HG03095 (cell line): ENCODE results near the gene TUBB4B.
A peak's percentile ranks its signal among the peaks of the same experiment; 100 is the strongest.

ENCODE experiments used
- ATAC-seq: cut with Tn5 transposase; IDR thresholded peaks from one replicate; pipeline ENCODE4 v1.9.1; 2021; ENCODE audit warnings: moderate library complexity; ENCODE audit not compliant: unreplicated experiment

Gene TUBB4B

DNA sequence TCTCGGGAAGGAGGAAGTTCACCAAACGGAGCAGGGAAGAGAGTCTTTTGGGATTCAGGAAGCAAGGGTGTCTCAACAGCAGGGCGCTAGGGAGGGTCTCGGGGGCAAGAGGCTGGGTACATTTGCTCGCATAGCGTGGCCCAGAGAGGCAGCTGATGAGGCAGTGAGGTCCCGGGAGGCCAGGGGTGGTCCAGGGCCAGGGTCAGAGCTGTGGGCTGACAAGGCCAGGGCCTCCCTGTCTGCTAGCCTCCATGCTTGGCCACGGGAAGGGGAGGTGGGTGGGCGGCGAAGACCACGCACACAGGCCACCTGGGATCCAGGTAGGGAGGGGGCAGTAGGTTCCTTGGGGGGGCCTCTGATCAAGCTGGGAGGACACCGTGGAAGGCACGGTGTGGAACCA lies 29.6 kb upstream of the TUBB4B start:
- no peak for ATAC-seq

- ATAC-seq, result no peak
These were observed 28.6 kb upstream of the TUBB4B start for GRCh38 chr9:137212520-137212919.

- ATAC-seq, result no peak
These were observed 27.7 kb upstream of the TUBB4B start for GRCh38 chr9:137213160-137214060.

DNA sequence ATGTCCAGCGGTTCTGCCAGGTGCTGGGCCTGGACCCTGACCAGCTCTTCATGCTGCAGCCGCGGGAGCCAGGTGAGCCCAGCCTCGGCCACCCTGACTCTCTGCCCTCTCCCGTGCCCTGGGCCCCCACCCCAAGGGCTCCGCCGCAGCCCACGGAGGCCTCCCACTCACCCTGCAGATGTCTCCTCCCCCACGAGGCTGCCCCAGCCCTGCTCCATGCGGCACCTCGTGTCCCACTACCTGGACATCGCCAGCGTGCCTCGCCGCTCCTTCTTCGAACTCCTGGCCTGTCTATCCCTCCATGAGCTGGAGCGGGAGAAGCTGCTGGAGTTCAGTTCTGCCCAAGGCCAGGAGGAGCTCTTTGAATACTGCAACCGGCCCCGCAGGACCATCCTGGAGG lies 26.5 kb upstream of the TUBB4B start:
- no peak for ATAC-seq

DNA sequence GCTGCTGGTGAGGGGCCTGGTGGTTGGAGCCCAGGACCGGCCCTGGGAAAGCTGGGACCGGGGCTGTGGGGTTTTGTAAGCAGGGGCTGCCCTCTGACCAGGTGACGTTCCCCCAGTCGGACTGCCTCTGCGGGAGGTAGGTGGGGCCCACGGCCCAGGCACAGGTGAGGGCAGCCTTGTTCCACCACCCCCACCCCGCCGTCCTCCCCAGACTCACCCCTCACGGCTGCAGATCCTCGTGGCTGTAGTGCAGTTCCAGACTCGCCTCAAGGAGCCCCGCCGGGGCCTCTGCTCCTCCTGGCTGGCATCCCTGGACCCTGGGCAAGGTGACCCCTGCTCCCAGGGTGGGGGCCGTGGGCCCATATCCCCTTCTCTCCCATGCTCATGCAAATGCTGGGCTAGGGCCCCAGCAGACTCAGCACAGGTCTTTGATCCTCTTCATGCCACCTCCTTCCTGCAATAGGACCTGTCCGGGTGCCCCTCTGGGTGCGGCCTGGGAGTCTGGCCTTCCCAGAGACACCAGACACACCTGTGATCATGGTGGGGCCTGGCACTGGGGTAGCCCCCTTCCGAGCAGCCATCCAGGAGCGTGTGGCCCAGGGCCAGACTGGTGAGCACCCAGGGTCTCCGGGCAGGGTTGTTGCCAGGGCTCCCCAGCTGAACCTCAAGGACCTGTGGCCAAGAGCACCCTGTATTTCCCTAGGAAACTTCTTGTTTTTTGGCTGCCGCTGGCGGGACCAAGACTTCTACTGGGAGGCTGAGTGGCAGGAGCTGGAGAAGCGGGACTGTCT lies 25.7 kb upstream of the TUBB4B start:
- no peak for ATAC-seq

- ATAC-seq, result no peak
These were observed 24.7 kb upstream of the TUBB4B start for GRCh38 chr9:137216188-137216965.

GRCh38 chr9:137217276-137218211 lies 23.5 kb upstream of the TUBB4B start:
- no peak for ATAC-seq

DNA sequence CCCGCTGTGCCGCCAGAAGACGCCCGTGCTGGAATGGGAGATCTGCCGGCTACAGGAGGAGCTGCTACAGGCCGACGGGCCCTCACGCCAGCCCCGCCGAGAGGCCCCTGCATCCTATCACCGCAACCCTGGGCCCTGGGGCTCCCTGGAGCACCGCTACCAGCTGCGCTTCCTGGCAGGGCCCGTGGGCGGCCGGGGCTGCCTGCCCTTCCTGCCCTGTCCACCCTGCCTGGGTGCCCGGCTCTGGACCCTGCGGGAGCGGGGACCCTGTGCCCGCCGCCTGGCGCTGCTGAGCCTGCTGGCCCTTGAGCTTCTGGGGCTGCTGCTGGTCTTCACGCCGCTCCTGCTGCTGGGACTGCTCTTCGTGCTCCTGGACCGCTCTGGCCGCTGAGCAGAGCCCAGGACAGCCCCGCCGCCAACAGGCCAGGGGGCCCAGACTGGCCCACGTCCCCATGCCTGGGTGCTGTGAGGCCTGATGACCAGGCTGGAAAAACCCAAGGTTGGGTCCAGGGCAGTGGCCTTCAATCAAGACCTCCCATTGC lies 22.8 kb upstream of the TUBB4B start:
- ATAC-seq, result no peak

DNA sequence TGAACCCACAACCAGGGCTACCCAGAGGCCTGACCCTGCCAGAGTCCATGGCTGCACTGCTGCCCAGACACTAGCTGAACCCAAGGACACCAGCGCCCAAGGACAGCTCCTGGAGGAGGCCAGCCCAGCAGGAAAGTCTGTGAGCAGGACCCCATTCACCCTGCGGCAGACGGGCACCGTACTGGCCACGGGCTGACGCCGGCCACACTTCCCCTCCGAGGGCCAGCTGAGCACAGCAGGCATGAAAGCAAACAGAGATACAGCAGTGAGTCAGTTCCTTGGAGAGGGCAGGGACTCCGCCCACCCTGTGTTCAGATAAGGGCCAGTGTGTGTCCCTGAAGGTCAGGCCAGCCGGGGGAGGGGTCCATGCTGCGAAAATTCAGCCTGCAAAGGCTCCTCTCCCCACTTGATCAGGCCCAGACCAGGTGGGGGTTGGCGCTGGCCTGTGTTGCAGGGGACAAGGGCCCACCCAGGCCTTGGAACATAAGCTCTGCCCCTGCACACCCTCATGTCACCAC lies 22.3 kb upstream of the TUBB4B start:
- no peak for ATAC-seq

DNA sequence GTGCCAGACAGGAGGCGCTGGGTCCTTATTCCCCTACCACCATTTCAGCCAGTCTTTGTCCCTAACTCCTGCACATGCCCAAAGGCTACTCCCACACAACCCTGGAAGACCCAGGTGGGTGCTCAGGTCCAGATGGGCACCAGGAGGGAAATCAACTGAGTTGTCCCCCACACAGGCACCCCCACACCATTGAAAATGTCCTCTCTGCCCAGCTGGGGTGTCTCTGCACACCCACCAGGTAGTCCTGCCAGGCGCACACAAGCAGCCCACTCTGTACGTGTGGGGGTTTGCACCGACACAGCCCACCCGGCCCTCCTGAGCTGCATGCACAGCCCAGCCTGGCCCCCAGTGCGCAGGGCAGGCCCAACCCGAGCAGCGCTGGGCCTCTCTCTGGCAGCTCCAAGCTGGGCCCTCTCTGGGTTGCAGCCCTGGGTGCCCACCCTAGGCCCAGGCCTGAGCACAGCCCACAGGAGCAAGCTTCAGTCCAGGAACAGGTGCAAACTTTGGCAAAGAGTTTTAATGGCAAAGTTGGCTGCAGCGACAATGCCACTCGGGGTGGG lies 21.2 kb upstream of the TUBB4B start:
- no peak for ATAC-seq

DNA sequence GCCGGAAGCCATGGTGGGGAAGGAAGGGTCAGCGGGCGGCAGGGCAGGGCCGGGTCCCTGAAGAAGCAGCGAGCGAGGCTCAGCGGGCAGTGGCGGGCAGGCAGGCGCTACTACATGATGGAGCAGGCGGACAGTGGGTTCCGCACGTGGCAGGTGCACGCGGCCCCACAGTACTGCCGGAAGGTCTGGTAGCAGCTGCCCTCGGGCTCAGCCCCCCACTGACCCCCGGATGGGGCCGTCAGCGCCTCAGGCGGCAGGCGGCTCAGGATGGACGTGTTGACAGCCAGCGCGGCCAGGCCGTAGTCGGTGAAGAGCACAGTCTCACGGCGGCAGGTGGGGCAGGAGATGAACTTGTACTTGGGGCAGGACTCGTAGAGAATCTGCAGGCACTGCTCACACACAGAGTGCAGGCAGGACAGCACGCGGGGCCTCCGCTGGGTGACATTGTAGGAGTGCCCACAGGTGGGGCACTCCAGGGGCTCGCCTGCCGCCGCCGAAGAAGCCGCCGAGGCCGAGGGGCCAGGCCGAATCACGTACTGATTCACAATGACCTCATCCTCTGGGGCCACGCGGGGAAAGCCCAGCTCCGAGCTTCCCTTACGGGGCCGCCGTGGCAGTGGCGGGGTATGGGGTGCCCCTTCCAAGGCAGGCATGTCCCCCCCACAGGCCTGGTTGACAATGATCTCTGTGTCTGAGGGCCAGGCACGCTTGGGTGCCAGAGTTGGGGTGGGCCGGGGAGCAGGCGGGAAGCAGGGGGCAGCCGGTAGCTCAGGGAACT lies 20.6 kb upstream of the TUBB4B start:
- no peak for ATAC-seq

DNA sequence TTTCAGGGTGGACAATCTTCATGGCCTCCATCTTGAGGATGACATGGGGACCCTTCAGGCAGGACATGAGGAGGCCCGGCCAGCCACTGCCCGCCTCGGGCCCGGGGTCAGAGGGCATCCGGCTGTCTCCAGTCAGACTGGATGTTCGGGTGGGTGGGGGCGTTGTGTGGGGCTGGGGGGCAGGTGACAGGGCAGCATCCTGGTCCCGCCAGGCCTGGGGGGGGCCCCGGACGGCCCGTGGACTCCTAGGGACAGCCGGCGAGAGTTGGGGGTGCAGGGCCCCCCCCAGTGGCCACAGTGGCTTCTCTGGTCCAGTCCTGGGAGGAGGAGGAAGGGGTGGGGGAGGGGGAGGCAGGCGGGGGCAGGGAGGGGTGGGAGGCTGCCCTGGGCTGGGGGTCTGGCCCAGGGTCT lies 20.0 kb upstream of the TUBB4B start:
- ATAC-seq, result no peak

- no peak for ATAC-seq
These were observed 19.5 kb upstream of the TUBB4B start for GRCh38 chr9:137221506-137222111.

GRCh38 chr9:137222190-137223077 lies 18.7 kb upstream of the TUBB4B start, which contains the start of gene RNF208:
RNF208 (minus strand) TSS chr9:137222240; CDS start chr9:137221212, 1,028 bp downstream.
- ATAC-seq, result no peak

DNA sequence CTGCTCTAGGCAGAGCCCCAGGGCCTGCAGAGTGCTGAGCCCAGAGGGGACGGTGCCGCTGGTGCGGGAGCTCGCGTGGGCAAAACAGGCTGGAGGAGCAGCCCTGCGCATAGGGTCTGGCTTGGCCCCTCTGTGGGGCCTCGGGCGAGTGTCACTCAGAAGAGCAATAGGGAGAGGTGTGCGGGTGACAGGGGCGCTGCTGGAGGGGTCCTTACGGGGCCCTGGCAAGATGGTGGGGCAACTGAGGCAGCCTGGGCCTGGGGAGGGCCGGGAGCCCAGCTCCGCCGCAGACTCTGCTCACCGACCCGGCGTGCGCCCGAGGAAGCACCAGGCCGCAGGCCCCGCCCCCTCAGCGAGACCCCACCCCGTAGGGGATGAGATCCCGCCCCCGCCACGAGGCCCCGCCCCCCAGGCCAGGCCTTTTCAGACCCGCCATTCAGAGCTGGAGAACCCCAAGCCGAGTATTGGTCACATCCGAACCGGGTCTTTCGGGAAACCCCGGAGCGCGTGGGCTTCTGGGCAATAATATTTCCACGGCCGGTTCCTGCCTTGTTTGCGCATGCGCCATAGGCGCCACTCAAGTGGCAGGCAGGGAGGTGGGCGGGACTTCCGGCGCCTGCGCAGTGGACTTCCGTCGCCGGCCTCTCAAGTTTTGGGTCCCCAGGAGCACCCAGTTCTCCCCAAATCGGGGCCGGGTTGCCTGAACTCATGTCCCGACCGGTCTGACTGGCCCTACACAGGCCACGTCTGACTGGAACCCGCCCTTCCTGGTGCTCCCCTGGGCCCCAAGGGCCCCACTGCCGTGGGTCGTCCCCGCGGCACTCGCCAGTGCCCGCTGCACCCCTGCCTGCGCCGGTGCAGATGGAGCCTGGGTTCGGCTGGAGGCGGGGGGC lies 17.8 kb upstream of the TUBB4B start:
- peak; percentile 59 for ATAC-seq
